Neural cell (in vitro differentiated cells): ENCODE data around the gene KCNAB1. TPM values are rescaled to one million over a fixed set of nuclear protein-coding genes. Genes with fewer than 3 reads are reported as not detected.
"Not testable (repeated sequence)": the region's sequence is repeated elsewhere in the genome, so short reads cannot be mapped to it uniquely, and the experiment has no call there.

Experiments
- H2AFZ ChIP-seq: fragments of 200-600, 300-800 bp; sonication (generic), shearing (Covaris generic); 2 replicates; pipeline ENCODE4 v1.6.0; 2014; ENCODE audit warnings: low read depth, mild to moderate bottlenecking, antibody characterized with exemption, low read length, moderate library complexity
- H3F3A ChIP-seq: fragments of 200-600 bp; shearing (Covaris generic); 2 replicates; pipeline ENCODE4 v1.6.1; 2016; ENCODE audit warnings: mild to moderate bottlenecking, moderate library complexity, mixed read lengths, antibody characterized with exemption, low read length; ENCODE audit not compliant: insufficient read depth, poor library complexity, severe bottlenecking
- H3K27ac ChIP-seq: fragments of 200-600, 300-800 bp; sonication (generic), shearing (Covaris generic); 2 replicates; pipeline ENCODE4 v1.5.1; 2014; ENCODE audit warnings: mild to moderate bottlenecking, low read length, moderate library complexity
- H3K27me3 ChIP-seq: fragments of 300-800, 200-600 bp; sonication (generic), shearing (Covaris generic); 2 replicates; pipeline ENCODE4 v1.6.0; 2014; ENCODE audit warnings: mild to moderate bottlenecking, low read depth, low read length, moderate library complexity; ENCODE audit not compliant: insufficient read depth
- H3K36me3 ChIP-seq: fragments of 300-800, 200-600 bp; sonication (generic), shearing (Covaris generic); 2 replicates; pipeline ENCODE4 v1.5.1; 2014; ENCODE audit warnings: mild to moderate bottlenecking, antibody characterized with exemption, low read length, moderate library complexity; ENCODE audit not compliant: insufficient read depth
- H3K4me2 ChIP-seq: fragments of 300-800, 200-600 bp; sonication (generic), shearing (Covaris generic); 2 replicates; pipeline ENCODE4 v1.6.0; 2014; ENCODE audit warnings: mild to moderate bottlenecking, low read length
- H3K4me3 ChIP-seq: fragments of 300-800, 200-600 bp; sonication (generic), shearing (Covaris generic); 2 replicates; pipeline ENCODE4 v1.5.1; 2014; ENCODE audit warnings: mild to moderate bottlenecking, low read length, moderate library complexity
- H3K79me2 ChIP-seq: fragments of 200-600 bp; shearing (Covaris generic); replicated peaks from 2 replicates; pipeline ENCODE4 v1.6.0; 2014; ENCODE audit warnings: mild to moderate bottlenecking, low read length, moderate library complexity; ENCODE audit not compliant: insufficient read depth
- H3K9ac ChIP-seq: fragments of 300-800, 200-600 bp; sonication (generic), shearing (Covaris generic); 2 replicates; pipeline ENCODE4 v1.6.1; 2016; ENCODE audit warnings: mild to moderate bottlenecking, low read length, mixed read lengths
- H3K9me2 ChIP-seq: fragments of 200-600 bp; shearing (Covaris generic); 2 replicates; pipeline ENCODE4 v1.6.1; 2016; ENCODE audit warnings: mild to moderate bottlenecking, low read length, mixed read lengths; ENCODE audit not compliant: insufficient read depth
- H3K9me3 ChIP-seq: fragments of 200-600, 300-800 bp; sonication (generic), shearing (Covaris generic); 2 replicates; pipeline ENCODE4 v1.6.1; 2016; ENCODE audit warnings: mild to moderate bottlenecking, mixed run types, low read length, moderate library complexity, mixed read lengths
- H4K20me1 ChIP-seq: fragments of 200-600 bp; shearing (Covaris generic); 2 replicates; pipeline ENCODE4 v1.6.1; 2016; ENCODE audit warnings: mild to moderate bottlenecking, mixed run types; ENCODE audit not compliant: insufficient read depth
- CTCF ChIP-seq: fragments of 450-650 bp; IDR thresholded peaks from 2 replicates; pipeline ENCODE4 v1.5.1; 2014; ENCODE audit warnings: antibody characterized with exemption, mild to moderate bottlenecking, moderate library complexity; ENCODE audit not compliant: poor library complexity, severe bottlenecking
- MXI1 ChIP-seq: fragments of 450-650 bp; conservative IDR thresholded peaks from 2 replicates; pipeline ENCODE4 v1.6.1; 2014; ENCODE audit warnings: antibody characterized with exemption, mild to moderate bottlenecking; ENCODE audit not compliant: poor library complexity, severe bottlenecking
- POLR2AphosphoS5 ChIP-seq: IDR thresholded peaks from 2 replicates; pipeline ENCODE4 v1.6.1; 2012
- RAD21 ChIP-seq: fragments of 450-650 bp; conservative IDR thresholded peaks from 2 replicates; pipeline ENCODE4 v1.6.1; 2014; ENCODE audit warnings: antibody characterized with exemption, mild to moderate bottlenecking, moderate library complexity
- REST ChIP-seq: IDR thresholded peaks from 2 replicates; pipeline ENCODE4 v1.6.1; 2012; ENCODE audit warnings: borderline replicate concordance
- SMC3 ChIP-seq: fragments of 450-650 bp; conservative IDR thresholded peaks from 2 replicates; pipeline ENCODE4 v1.6.1; 2014; ENCODE audit warnings: antibody characterized with exemption, mild to moderate bottlenecking, moderate library complexity; ENCODE audit not compliant: poor library complexity
- TAF1 ChIP-seq: IDR thresholded peaks from 2 replicates; pipeline ENCODE4 v1.6.1; 2012; ENCODE audit warnings: low read depth
- polyA plus RNA-seq: library from polyadenylated mRNA; depleted of rRNA; stranded (reverse); fragments of >200 nt; gene quantifications from 2 replicates; pipeline ENCODE4 v1.2.3, GENCODE V29; 2014

Gene KCNAB1
- polyA plus RNA-seq, 1 donor from 2014 or later = 14.9 TPM

- no peaks in the 10 kb centered on the region for H3K9me3 ChIP-seq
- no peak overlapping the region for H3K9ac ChIP-seq
- no peak overlapping the region for H3K4me3 ChIP-seq
- no peak overlapping the region for H2AFZ ChIP-seq
- no peaks in the 10 kb centered on the region for H3K79me2 ChIP-seq
- TF ChIP-seq MXI1 = no peak
- TF ChIP-seq TAF1 = no peak
- TF ChIP-seq SMC3 = no peak
- no peak for TF ChIP-seq REST
- no peak for TF ChIP-seq CTCF
- no peak for TF ChIP-seq POLR2AphosphoS5
- TF ChIP-seq RAD21 = no peak
- no peaks in the 10 kb centered on the region for H4K20me1 ChIP-seq
- no peak overlapping the region for H3K4me2 ChIP-seq
- no peaks in the 10 kb centered on the region for H3K36me3 ChIP-seq
- no peaks in the 10 kb centered on the region for H3K9me2 ChIP-seq
- H3F3A ChIP-seq = no peaks in the 10 kb centered on the region
- no peak overlapping the region for H3K27ac ChIP-seq
- H3K27me3 ChIP-seq = no peaks in the 10 kb centered on the region
Observed at GRCh38 chr3:156563900-156564682, 443.7 kb downstream of the KCNAB1 start.

- H3K4me2 ChIP-seq, H3K9me3 ChIP-seq, H3K9me2 ChIP-seq: not testable (repeated sequence)
Observed at GRCh38 chr3:156569016-156569415, 448.6 kb downstream of the KCNAB1 start.

GRCh38 chr3:156569881-156570280, 449.5 kb downstream of the KCNAB1 start:
- H3K9me2 ChIP-seq, H3K9ac ChIP-seq, H3K27me3 ChIP-seq, H3K36me3 ChIP-seq, H3K4me2 ChIP-seq, H3K27ac ChIP-seq, H3K4me3 ChIP-seq, H3K9me3 ChIP-seq, H4K20me1 ChIP-seq, H2AFZ ChIP-seq, H3F3A ChIP-seq, H3K79me2 ChIP-seq: not testable (repeated sequence)

More at GRCh38 chr3:156569016-156569415, 448.6 kb downstream of the KCNAB1 start:
- H3K9ac ChIP-seq, H3K4me3 ChIP-seq, H3K27ac ChIP-seq, H3K36me3 ChIP-seq, H3K79me2 ChIP-seq, H3F3A ChIP-seq, H3K27me3 ChIP-seq, H2AFZ ChIP-seq, H4K20me1 ChIP-seq: not testable (repeated sequence)
